Activated T-helper 1 cell treated with Interleukin-2 at 50 U/mL for 16 hours (primary cell): ENCODE results near the gene EFHD1.
"Not testable (repeated sequence)": the region's sequence is repeated elsewhere in the genome, so short reads cannot be mapped to it uniquely, and the experiment has no call there.

ENCODE experiments used
- DNase-seq: peaks from one replicate; pipeline ENCODE4 v3.0.0-alpha.2; 2020; ENCODE audit warnings: low read depth

The EFHD1 gene

GRCh38 chr2:232696609-232697058 lies 63.2 kb downstream of the EFHD1 start:
- DNase-seq, result no peak

GRCh38 chr2:232697059-232697806 lies 63.8 kb downstream of the EFHD1 start, which contains the start of gene GIGYF2:
TSS of gene GIGYF2 (plus strand) at chr2:232697331. CDS start at chr2:232735198, 37,867 bp downstream.
- peak; percentile 87 for DNase-seq

DNA sequence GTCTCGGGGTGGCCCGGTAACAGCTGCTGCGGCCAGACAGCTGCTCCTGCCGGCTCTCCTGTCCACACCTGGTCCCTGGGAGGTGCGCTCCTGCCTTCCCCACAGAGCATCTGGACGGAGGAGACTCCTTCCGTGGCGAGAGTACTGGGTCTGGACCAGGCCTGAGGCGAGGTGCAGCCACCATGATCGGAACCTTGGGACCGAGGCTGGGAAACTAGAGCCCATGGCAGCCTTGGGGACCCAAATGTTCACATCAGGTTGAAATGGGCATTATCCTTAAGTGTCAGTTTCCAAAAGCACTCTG lies 64.4 kb downstream of the EFHD1 start:
- DNase-seq, result no peak

GRCh38 chr2:232698556-232699091 lies 65.2 kb downstream of the EFHD1 start:
- DNase-seq, result no peak

DNA sequence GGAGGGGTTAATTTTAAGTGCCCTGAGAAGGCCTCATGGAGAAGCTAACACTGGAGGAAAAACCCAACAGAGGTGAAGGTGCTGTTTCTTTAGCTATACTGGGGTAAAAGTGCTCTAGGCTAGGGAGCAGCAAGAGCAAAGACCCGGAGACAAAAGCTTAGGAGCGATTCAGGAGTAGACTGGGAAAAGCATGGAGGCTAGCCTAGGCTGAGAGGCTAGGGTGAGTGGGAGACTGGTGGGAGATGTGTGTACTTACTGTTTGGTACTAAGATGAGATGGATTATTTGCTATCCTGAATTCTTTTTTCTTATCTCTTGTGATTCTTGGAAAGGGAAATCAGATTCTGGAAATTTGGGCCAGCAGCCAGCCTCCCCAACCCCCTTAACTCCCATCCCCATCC lies 65.7 kb downstream of the EFHD1 start:
- DNase-seq, result no peak

GRCh38 chr2:232700154-232700553 lies 66.8 kb downstream of the EFHD1 start:
- DNase-seq, result no peak

DNA sequence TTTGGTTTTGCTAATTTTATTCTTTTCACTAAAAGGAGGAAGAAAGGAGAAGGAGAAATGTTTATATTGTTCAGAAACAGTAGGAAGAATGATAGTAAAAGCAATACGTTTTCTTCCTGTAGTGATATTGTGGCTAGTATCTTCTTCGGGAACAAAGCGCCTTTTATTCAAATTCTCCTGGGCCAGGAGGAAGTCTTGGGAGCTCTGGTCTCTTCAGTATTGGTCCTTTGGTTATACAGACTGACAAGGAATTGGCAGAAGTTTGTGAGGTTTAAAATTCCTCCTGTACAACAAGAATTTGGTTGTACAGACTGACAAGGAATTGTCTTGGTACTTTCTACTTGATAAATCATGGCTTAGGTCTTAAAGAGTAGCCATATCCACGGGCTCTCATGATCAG lies 73.7 kb downstream of the EFHD1 start:
- DNase-seq, result no peak

DNA sequence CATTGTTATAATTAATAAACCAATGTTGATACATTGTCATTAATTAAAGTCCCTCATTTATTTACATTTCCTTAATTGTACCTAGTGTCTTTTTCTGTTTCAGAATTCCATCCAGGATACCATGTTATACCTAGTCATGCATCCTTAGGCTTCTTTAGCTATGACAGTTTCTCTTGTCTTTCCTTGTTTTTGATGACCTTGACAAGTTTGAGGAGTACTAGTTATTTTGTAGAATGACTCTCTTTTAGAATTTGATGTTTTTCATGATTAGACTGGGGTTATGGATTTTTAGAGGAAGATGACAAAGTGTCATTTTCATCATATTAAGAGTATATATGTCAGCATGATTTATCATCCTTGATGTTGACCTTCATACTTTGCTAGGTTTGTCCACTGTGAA lies 80.1 kb downstream of the EFHD1 start:
- no peak for DNase-seq

- no peak for DNase-seq
Measured at GRCh38 chr2:232714969-232715368, 81.6 kb downstream of the EFHD1 start.

- DNase-seq, result not testable (repeated sequence)
Measured at GRCh38 chr2:232720056-232720455, 86.7 kb downstream of the EFHD1 start.

DNA sequence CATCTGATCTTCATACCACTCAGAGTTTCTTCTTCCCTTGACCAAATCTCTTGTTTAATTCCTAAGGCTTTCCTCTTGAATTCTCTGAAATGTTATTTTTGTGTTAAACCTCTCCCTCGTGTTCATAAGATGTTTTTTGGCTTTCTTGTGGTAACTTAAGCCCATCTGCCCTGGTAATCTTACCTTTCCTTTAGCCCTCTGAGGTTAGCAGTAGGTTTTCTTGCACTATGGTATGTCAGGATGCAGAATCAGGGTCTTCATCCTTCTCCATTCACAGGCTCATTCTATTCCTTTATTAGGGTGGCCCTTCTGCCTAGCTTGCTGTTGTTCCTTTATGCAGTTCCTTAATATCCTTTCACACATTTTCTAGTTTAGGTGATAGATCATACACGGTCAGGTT lies 87.9 kb downstream of the EFHD1 start:
- no peak for DNase-seq

- no peak for DNase-seq
Measured at GRCh38 chr2:232721882-232722281, 88.5 kb downstream of the EFHD1 start.

- DNase-seq, result no peak
Measured at GRCh38 chr2:232723027-232723426, 89.6 kb downstream of the EFHD1 start.

DNA sequence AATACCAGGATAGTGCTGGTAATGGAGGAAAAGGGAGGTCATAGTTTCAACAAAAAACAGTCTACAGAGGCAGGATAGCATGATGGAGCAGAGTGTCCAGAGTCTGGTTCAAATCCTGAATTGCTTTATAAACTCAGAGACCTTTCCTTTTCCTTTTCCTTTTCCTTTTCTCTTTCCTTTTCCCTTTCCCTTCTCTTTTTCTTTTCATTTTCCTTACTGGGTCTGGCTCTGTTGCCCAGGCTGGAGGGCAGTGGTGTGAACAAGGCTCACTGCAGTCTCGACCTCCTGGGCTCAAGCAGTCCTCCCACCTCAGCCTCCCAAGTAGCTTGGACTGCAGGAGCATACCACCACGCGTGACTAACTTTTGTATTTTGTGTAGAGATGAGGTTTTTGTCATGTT lies 95.4 kb downstream of the EFHD1 start:
- no peak for DNase-seq

DNA sequence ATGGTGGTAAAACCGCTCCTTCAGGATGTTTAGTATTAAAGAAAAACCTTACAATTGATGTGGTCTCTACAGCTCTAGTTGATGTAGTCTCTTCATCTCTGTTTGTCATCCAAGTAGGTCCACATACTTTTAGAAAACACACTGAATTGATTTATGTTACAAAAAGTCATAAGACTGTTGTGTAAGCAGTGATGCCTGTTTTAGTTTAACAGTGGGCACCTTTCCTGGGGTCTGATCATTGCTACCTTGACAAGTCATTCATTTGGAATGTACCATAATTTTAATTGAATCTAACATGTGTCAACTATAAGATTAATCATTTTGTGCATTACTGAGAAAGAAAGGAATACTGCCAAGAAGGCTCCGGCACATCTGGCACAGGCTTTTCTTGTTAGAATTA lies 98.1 kb downstream of the EFHD1 start:
- no peak for DNase-seq
